H1 (cell line): ENCODE data around the gene FRK. TPM values are rescaled to one million over a fixed set of nuclear protein-coding genes. Genes with fewer than 3 reads are reported as not detected.

Experiments
- CTCF ChIA-PET: fragments of 300-600 bp; sonication (Branson Sonifier 250); formaldehyde crosslinking; loops from one replicate; lab custom pipeline; 2021; ENCODE audit not compliant: partially characterized antibody; lab: Charles Lee
- POLR2A ChIA-PET: fragments of 300-600 bp; sonication (Branson Sonifier 250); formaldehyde crosslinking; loops from one replicate; lab custom pipeline; 2021; ENCODE audit warnings: inconsistent platforms; ENCODE audit not compliant: partially characterized antibody; lab: Charles Lee
- DNase-seq, 2 experiments: peaks; one replicate each; pipeline versions ENCODE4 v3.0.0 to v3.0.0-alpha.2; 2010 to 2022; ENCODE audit warnings: low spot score in 2 of 2, low read depth in 1 of 2, mixed read lengths in 1 of 2
- FAIRE-seq: peaks from 2 replicates; lab custom pipeline; 2011; peaks lifted over from hg19 to GRCh38; lab: Jason Lieb, UNC
- H2AFZ ChIP-seq: 2 replicates; pipeline ENCODE4 v1.8.1; 2012; ENCODE audit warnings: low read length, inconsistent platforms
- H2AK5ac ChIP-seq: 2 replicates; pipeline ENCODE4 v1.6.1; 2013; ENCODE audit warnings: low read depth, low read length
- H2BK120ac ChIP-seq: replicated peaks from 2 replicates; pipeline ENCODE3; 2013; ENCODE audit warnings: low read depth, low read length, inconsistent platforms
- H2BK12ac ChIP-seq: 2 replicates; pipeline ENCODE4 v1.6.1; 2013; ENCODE audit warnings: low read depth, low read length
- H2BK15ac ChIP-seq: 2 replicates; pipeline ENCODE4 v1.6.1; 2013; ENCODE audit warnings: low read length
- H2BK20ac ChIP-seq: 2 replicates; pipeline ENCODE4 v1.6.1; 2013; ENCODE audit warnings: low read length
- H2BK5ac ChIP-seq: 2 replicates; pipeline ENCODE4 v1.6.1; 2013; ENCODE audit warnings: low read depth, low read length
- H3K14ac ChIP-seq: 2 replicates; pipeline ENCODE4 v1.6.1; 2013; ENCODE audit warnings: inconsistent platforms; ENCODE audit not compliant: insufficient read length
- H3K18ac ChIP-seq: 2 replicates; pipeline ENCODE4 v1.6.1; 2013; ENCODE audit warnings: low read length; ENCODE audit errors: extremely low read depth
- H3K23ac ChIP-seq: 2 replicates; pipeline ENCODE4 v1.6.1; 2013; ENCODE audit warnings: inconsistent platforms; ENCODE audit not compliant: insufficient read length
- H3K23me2 ChIP-seq: 2 replicates; pipeline ENCODE4 v1.6.1; 2013; ENCODE audit warnings: low read depth, low read length
- H3K27ac ChIP-seq: 2 replicates; pipeline ENCODE4 v1.6.1; 2011; ENCODE audit warnings: low read depth, low read length, inconsistent platforms
- H3K27me3 ChIP-seq, 4 experiments: replicated peaks in 1 of 4; 1 replicate in 1 of 4; 2 replicates in 3 of 4; pipeline versions ENCODE4 v1.6.1 to v1.8.1; 2011 to 2013; ENCODE audit warnings: low read length in 3 of 4, mild to moderate bottlenecking in 3 of 4, inconsistent platforms in 2 of 4, mixed read lengths in 2 of 4, moderate library complexity in 1 of 4; ENCODE audit not compliant: control insufficient read depth in 3 of 4, insufficient read depth in 3 of 4; ENCODE audit errors: extremely low read depth in 1 of 4
- H3K36me3 ChIP-seq, 4 experiments: 2 replicates each; pipeline versions ENCODE4 v1.6.1 to v1.8.1; 2011 to 2013; ENCODE audit warnings: mild to moderate bottlenecking in 4 of 4, low read length in 3 of 4, moderate library complexity in 2 of 4, control low read depth in 1 of 4, inconsistent platforms in 1 of 4; ENCODE audit not compliant: insufficient read depth in 4 of 4, control insufficient read depth in 2 of 4
- H3K4ac ChIP-seq: replicated peaks from 2 replicates; pipeline ENCODE3; 2013; ENCODE audit warnings: low read length, low read depth, mixed read lengths, inconsistent platforms; ENCODE audit not compliant: insufficient read length
- H3K4me1 ChIP-seq, 4 experiments: replicated peaks in 1 of 4; 1 replicate in 1 of 4; 2 replicates in 3 of 4; pipeline versions ENCODE4 v1.6.1 to v1.8.1; 2011 to 2013; ENCODE audit warnings: low read length in 3 of 4, inconsistent platforms in 2 of 4, mixed read lengths in 1 of 4; ENCODE audit not compliant: insufficient read depth in 4 of 4, control insufficient read depth in 3 of 4
- H3K4me2 ChIP-seq, 2 experiments: 2 replicates each; pipeline versions ENCODE4 v1.6.1 to v1.8.1; 2011 to 2013; ENCODE audit warnings: low read depth in 2 of 2, low read length in 2 of 2, control low read depth in 1 of 2, inconsistent platforms in 1 of 2, mild to moderate bottlenecking in 1 of 2; ENCODE audit not compliant: insufficient read depth in 1 of 2
- H3K4me3 ChIP-seq, 4 experiments: fragments of 200-600, 300-600 bp in 1 of 4; sonication (generic), shearing (Covaris generic), sonication (Bioruptor Twin) in 1 of 4; 2 replicates each; pipeline versions ENCODE4 v1.5.1 to v1.8.1; 2011 to 2016; ENCODE audit warnings: low read length in 4 of 4, low read depth in 3 of 4, control low read depth in 2 of 4, inconsistent platforms in 2 of 4, mild to moderate bottlenecking in 2 of 4, mixed read lengths in 1 of 4, moderate library complexity in 1 of 4; ENCODE audit not compliant: insufficient read depth in 2 of 4; ENCODE audit errors: extremely low read depth in 1 of 4
- H3K56ac ChIP-seq: replicated peaks from 2 replicates; pipeline ENCODE3; 2013; ENCODE audit warnings: low read depth, mild to moderate bottlenecking, mixed read lengths, low read length, inconsistent platforms; ENCODE audit not compliant: insufficient read length
- H3K79me1 ChIP-seq: 2 replicates; pipeline ENCODE4 v1.6.1; 2013; ENCODE audit warnings: low read depth, low read length, control low read depth
- H3K79me2 ChIP-seq, 2 experiments: 2 replicates each; pipeline versions ENCODE4 v1.6.1 to v1.8.1; 2012 to 2013; ENCODE audit warnings: low read length in 2 of 2, mild to moderate bottlenecking in 2 of 2, inconsistent platforms in 1 of 2; ENCODE audit not compliant: insufficient read depth in 2 of 2, control insufficient read depth in 1 of 2
- H3K9ac ChIP-seq, 4 experiments: replicated peaks in 1 of 4; 1 replicate in 1 of 4; 2 replicates in 3 of 4; pipeline versions ENCODE4 v1.6.1 to v1.8.1; 2011 to 2013; ENCODE audit warnings: low read depth in 3 of 4, low read length in 3 of 4, control low read depth in 2 of 4, mild to moderate bottlenecking in 2 of 4, moderate library complexity in 2 of 4, inconsistent platforms in 1 of 4; ENCODE audit errors: extremely low read depth in 1 of 4
- H3K9me3 ChIP-seq, 2 experiments: 2 replicates each; pipeline versions ENCODE4 v1.6.1 to v1.8.1; 2012 to 2013; ENCODE audit warnings: mild to moderate bottlenecking in 2 of 2, moderate library complexity in 2 of 2, control low read depth in 1 of 2, inconsistent platforms in 1 of 2, low read depth in 1 of 2, low read length in 1 of 2, mixed read lengths in 1 of 2; ENCODE audit not compliant: insufficient read depth in 2 of 2
- H4K20me1 ChIP-seq, 2 experiments: replicated peaks in 1 of 2; 2 replicates each; pipeline versions ENCODE3 to v1.8.1; 2011 to 2013; ENCODE audit warnings: inconsistent platforms in 2 of 2, low read length in 2 of 2, mild to moderate bottlenecking in 1 of 2; ENCODE audit not compliant: insufficient read depth in 2 of 2, control insufficient read depth in 1 of 2
- H4K5ac ChIP-seq: 2 replicates; pipeline ENCODE4 v1.6.1; 2013; ENCODE audit warnings: low read length, low read depth, mixed read lengths, inconsistent platforms; ENCODE audit not compliant: insufficient read length
- H4K8ac ChIP-seq: 2 replicates; pipeline ENCODE4 v1.8.0; 2013; ENCODE audit warnings: mild to moderate bottlenecking, moderate library complexity, low read length, inconsistent platforms; ENCODE audit not compliant: insufficient read depth; ENCODE audit errors: extremely low read depth
- H4K91ac ChIP-seq: replicated peaks from 2 replicates; pipeline ENCODE3; 2013; ENCODE audit warnings: low read length, mixed read lengths, inconsistent platforms; ENCODE audit not compliant: insufficient read length
- CEBPB ChIP-seq: IDR thresholded peaks from 2 replicates; pipeline ENCODE4 v1.6.1; 2012; ENCODE audit warnings: low read depth, low read length
- CHD1 ChIP-seq: IDR thresholded peaks from 2 replicates; pipeline ENCODE4 v1.6.1; 2012; ENCODE audit warnings: low read depth, low read length, improper control_type of control experiment
- GTF2F1 ChIP-seq: IDR thresholded peaks from 2 replicates; pipeline ENCODE4 v1.6.1; 2012; ENCODE audit warnings: low read depth, low read length, improper control_type of control experiment, borderline replicate concordance
- KDM1A ChIP-seq: fragments of 200-600, 300-600 bp; sonication (generic); IDR thresholded peaks from 2 replicates; pipeline ENCODE4 v1.7.1; 2016; ENCODE audit warnings: mild to moderate bottlenecking, low read length, borderline replicate concordance
- RFX5 ChIP-seq: IDR thresholded peaks from 2 replicates; pipeline ENCODE4 v1.6.1; 2011; ENCODE audit warnings: low read depth, low read length, improper control_type of control experiment, borderline replicate concordance
- SUZ12 ChIP-seq: fragments of 200-600 bp; sonication (generic); IDR thresholded peaks from 2 replicates; pipeline ENCODE4 v1.6.1; 2012; ENCODE audit warnings: mild to moderate bottlenecking, inconsistent platforms, low read length, moderate library complexity, mixed read lengths
- ZNF274 ChIP-seq: IDR thresholded peaks from 2 replicates; pipeline ENCODE4 v1.7.0; 2012; ENCODE audit warnings: low read length, borderline replicate concordance; ENCODE audit errors: extremely low read depth
- WGBS, 2 experiments: shearing (Covaris generic) in 1 of 2; methylation state at CpG; one replicate each; pipeline versions ENCODE4 v1.1.6 to v1.1.7; 2013 to 2015; ENCODE audit warnings: low lambda C conversion rate in 2 of 2, mixed read lengths in 2 of 2, inconsistent platforms in 1 of 2, low coverage in 1 of 2, missing lambda C conversion rate in 1 of 2; ENCODE audit not compliant: insufficient replicate concordance in 2 of 2, insufficient coverage in 1 of 2, insufficient read length in 1 of 2; ENCODE audit errors: extremely low coverage in 1 of 2, missing lambda C conversion rate in 1 of 2; 5-methylcytosine and 5-hydroxymethylcytosine counted together
- polyA plus RNA-seq, 7 experiments: library from polyadenylated mRNA; depleted of rRNA in 3 of 7; stranded (reverse) in 5 of 7; unstranded in 2 of 7; fragments of >200 nt in 5 of 7; fragments of 200-250 nt in 2 of 7; gene quantifications; 1 replicate in 5 of 7; 2 replicates in 1 of 7; 4 replicates in 1 of 7; pipeline versions ENCODE4 v1.2.1 to v1.2.3, GENCODE V29; 2011 to 2013; ENCODE audit warnings: missing spikeins in 2 of 7, mixed read lengths in 2 of 7
- total RNA-seq: library from RNA; stranded (reverse); fragmentation: NEBNext Ultra II Directional; extraction: Animal tissue kit (Norgen Biotek cat#: 25700); gene quantifications from 2 replicates; pipeline ENCODE4 v1.2.1, GENCODE V29; 2021

FRK gene
- total and polyA plus RNA-seq, 2 of the 8 experiments (the other 6 are each of a cell fraction or from before 2014, with no cell fraction given): 0.11 to 0.24 TPM

DNA sequence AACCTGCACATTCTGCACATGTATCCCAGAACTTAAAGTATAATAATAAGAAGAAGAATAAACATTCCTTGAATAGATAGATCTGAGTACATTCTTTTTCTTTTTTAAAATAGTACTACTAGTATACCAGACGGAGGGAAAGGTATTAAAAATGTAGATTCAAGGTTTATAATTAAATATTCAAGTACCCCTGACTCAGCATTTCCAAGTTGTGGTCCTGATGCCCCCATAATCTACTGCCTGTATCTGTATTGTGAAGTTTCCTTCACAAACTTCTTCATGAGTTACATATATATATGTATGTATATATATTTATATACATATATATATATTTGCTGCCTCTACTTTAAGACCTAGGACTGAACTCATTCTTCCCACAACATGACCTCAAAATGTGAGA, 14.0 kb downstream of the FRK start:
- no peak for DNase-seq
- FAIRE-seq: no peak
- Histone ChIP-seq H3K4me2 (no peak overlapping the region), H3K79me1 (no peaks in the 10 kb centered on the region), H3K4ac (no peak overlapping the region), H3K56ac (no peak overlapping the region), H3K9me3 (no peaks in the 10 kb centered on the region), H2BK20ac (no peak overlapping the region), H3K14ac (no peak overlapping the region), H3K27ac (no peak overlapping the region), H3K27me3 (no peaks in the 10 kb centered on the region), H2AFZ (no peak overlapping the region), H3K18ac (no peak overlapping the region), H3K36me3 (no peaks in the 10 kb centered on the region), H3K23me2 (no peaks in the 10 kb centered on the region), H4K91ac (no peak overlapping the region), H3K23ac (no peak overlapping the region), H4K8ac (no peak overlapping the region), H2BK15ac (no peak overlapping the region), H2BK120ac (no peak overlapping the region), H4K5ac (no peak overlapping the region), H4K20me1 (no peaks in the 10 kb centered on the region), H2AK5ac (no peak overlapping the region), H3K4me1 (0 out of 7 replicates have a peak, but pooled peaks cover 0 to 1% (median 0%) of the 10 kb centered on the region in 4 experiments), H2BK5ac (no peak overlapping the region), H3K79me2 (no peaks in the 10 kb centered on the region), H3K9ac (no peak overlapping the region), H3K4me3 (no peak overlapping the region), H2BK12ac (no peak overlapping the region)
- ChIA-PET POLR2A (no interaction called here), CTCF (interaction anchor here (0.8 to 1.1 kb wide), 2 partner anchors 16 to 44 kb away, joined by 3 read pairs; no protein-coding TSS in a partner anchor)
- TF ChIP-seq ZNF274 (no peak), RFX5 (no peak), GTF2F1 (no peak), KDM1A (no peak), SUZ12 (no peak), CEBPB (no peak), CHD1 (no peak)
- 0% methylated on average over 1 of the region's 1 CpG; no CpG with 5 or more reads in 1 of the 2 experiments for WGBS, 2 experiments
